Transverse colon (tissue), 4 donors: ENCODE data around the gene N4BP2L2. TPM values are rescaled to one million over a fixed set of nuclear protein-coding genes. Genes with fewer than 3 reads are reported as not detected.

Source experiments
- DNase-seq: peaks from one replicate; pipeline ENCODE4 v3.0.0-alpha.2; 2019
- H3K27ac ChIP-seq, 4 donors: fragments of 200-600 bp; sonication (generic); 2 replicates each; pipeline ENCODE4 v1.5.1; 2016 to 2018; ENCODE audit warnings: inconsistent platforms in 4 of 4
- H3K27me3 ChIP-seq: fragments of 200-600 bp; sonication (generic); 2 replicates; pipeline ENCODE4 v1.5.1; 2017; ENCODE audit warnings: inconsistent platforms
- H3K36me3 ChIP-seq, 4 donors: fragments of 200-600 bp; sonication (generic); 2 replicates each; pipeline ENCODE4 v1.5.1; 2017 to 2019; ENCODE audit warnings: inconsistent platforms in 4 of 4
- H3K4me1 ChIP-seq, 4 donors: fragments of 200-600 bp; sonication (generic); 2 replicates each; pipeline ENCODE4 v1.5.1; 2017 to 2020; ENCODE audit warnings: inconsistent platforms in 4 of 4
- H3K4me3 ChIP-seq, 4 donors: fragments of 200-600 bp; sonication (generic); 1 replicate in 1 of 4; 2 replicates in 3 of 4; pipeline versions ENCODE4 v1.5.1 to v1.6.1; 2017 to 2019; ENCODE audit warnings: inconsistent platforms in 4 of 4
- H3K9me3 ChIP-seq, 2 donors: fragments of 200-600 bp; sonication (generic); 2 replicates each; pipeline ENCODE4 v1.5.1; 2017 to 2019; ENCODE audit warnings: inconsistent platforms in 2 of 2
- CTCF ChIP-seq, 5 experiments: fragments of 200-600 bp in 3 of 5; fragments of 450-650 bp in 2 of 5; sonication (generic) in 3 of 5; IDR thresholded peaks; 1 replicate in 2 of 5; 2 replicates in 3 of 5; pipeline ENCODE4 v1.5.1; 2016 to 2017; ENCODE audit warnings: antibody characterized with exemption in 5 of 5, inconsistent platforms in 3 of 5, mild to moderate bottlenecking in 2 of 5, moderate library complexity in 1 of 5
- EP300 ChIP-seq: sonication (generic); formaldehyde crosslinking; IDR thresholded peaks from one replicate; pipeline ENCODE4 v1.6.1; 2017; ENCODE audit warnings: antibody characterized with exemption, low read depth
- POLR2A ChIP-seq: fragments of 450-650 bp; IDR thresholded peaks from one replicate; pipeline ENCODE4 v1.6.1; 2016; ENCODE audit warnings: antibody characterized with exemption, mild to moderate bottlenecking, moderate library complexity
- POLR2AphosphoS5 ChIP-seq, 3 donors: sonication (generic); formaldehyde crosslinking; IDR thresholded peaks; one replicate each; pipeline ENCODE4 v1.6.1; 2016; ENCODE audit warnings: antibody characterized with exemption in 3 of 3
- WGBS, 2 donors: methylation state at CpG; one replicate each; pipeline ENCODE4 v1.1.5; 2018; ENCODE audit warnings: low coverage in 1 of 2; 5-methylcytosine and 5-hydroxymethylcytosine counted together
- in situ Hi-C, 4 donors: fragments of 200-750 bp; cut with MboI; loops; one replicate each; pipeline versions ENCODE4 v1.15.0 to v1.15.1; 2017; ENCODE audit warnings: low sequenced_read_pairs in 3 of 4, low pct_ligation_motif_present in 1 of 4, low pct_unique_long_range_greater_than_20kb in 1 of 4
- intact Hi-C: fragments of 100-400 bp; cut with DNase I; formaldehyde crosslinking; loops from one replicate; pipeline ENCODE4 v1.15.1; 2023; ENCODE audit warnings: low total_unique reads
- total RNA-seq, 4 donors: library from RNA; depleted of rRNA; stranded (reverse); fragments of >200 nt; gene quantifications; one replicate each; pipeline ENCODE4 v1.1.0, GENCODE V29; 2016

The N4BP2L2 gene
- total RNA-seq, 4 donors from 2014 or later: 64.0 to 231 (median 123) TPM

- no peak overlapping the region for H3K27ac ChIP-seq
- in situ Hi-C loops: no loop called here
- no peak for DNase-seq
- no peak overlapping the region for H3K4me3 ChIP-seq
- 98 to 100% methylated on average over 5 of the region's 5 CpGs for WGBS, 2 donors
- intact Hi-C loops: no loop called here
- TF ChIP-seq POLR2A: no peak
- TF ChIP-seq EP300: no peak
- TF ChIP-seq POLR2AphosphoS5 (IDR thresholded peaks at IDR 0.05): no peak
- TF ChIP-seq CTCF (IDR thresholded peaks at IDR 0.05): no peak
- no peaks in the 10 kb centered on the region for H3K4me1 ChIP-seq
- no peaks in the 10 kb centered on the region for H3K27me3 ChIP-seq
- no peaks in the 10 kb centered on the region for H3K9me3 ChIP-seq
- H3K36me3 ChIP-seq: peaks cover 0 to 14% (median 2%) of the 10 kb centered on the region in 4 donors
Measured at GRCh38 chr13:32503727-32504126, 34.9 kb downstream of the N4BP2L2 start.

- Histone ChIP-seq H3K4me3 (no peak overlapping the region), H3K4me1 (no peaks in the 10 kb centered on the region), H3K27ac (no peak overlapping the region), H3K9me3 (no peaks in the 10 kb centered on the region), H3K27me3 (no peaks in the 10 kb centered on the region), H3K36me3 (peaks cover 0 to 4% (median under 1%) of the 10 kb centered on the region in 4 donors)
- in situ Hi-C loops (no loop called here), intact Hi-C loops (no loop called here)
- 84 to 96% methylated on average over 3 to 6 of the region's 6 CpGs for WGBS, 2 donors
- TF ChIP-seq CTCF (IDR thresholded peaks at IDR 0.05) (no peak), POLR2AphosphoS5 (IDR thresholded peaks at IDR 0.05) (no peak), POLR2A (no peak), EP300 (no peak)
- DNase-seq: no peak
Measured at GRCh38 chr13:32501064-32501463, 37.5 kb downstream of the N4BP2L2 start.

GRCh38 chr13:32499538-32500210, 38.9 kb downstream of the N4BP2L2 start:
- H3K27me3 ChIP-seq: no peaks in the 10 kb centered on the region
- in situ Hi-C loops (no loop called here), intact Hi-C loops (no loop called here)
- no peaks in the 10 kb centered on the region for H3K9me3 ChIP-seq
- no peak overlapping the region for H3K4me3 ChIP-seq
- H3K27ac ChIP-seq: no peak overlapping the region
- no peak for DNase-seq
- H3K4me1 ChIP-seq: no peaks in the 10 kb centered on the region
- no peak for TF ChIP-seq POLR2AphosphoS5 (IDR thresholded peaks at IDR 0.05)
- no peak for TF ChIP-seq CTCF (IDR thresholded peaks at IDR 0.05)
- TF ChIP-seq POLR2A: no peak
- TF ChIP-seq EP300: no peak
- 89 to 100% methylated on average over 2 of the region's 2 CpGs for WGBS, 2 donors
- no peaks in the 10 kb centered on the region for H3K36me3 ChIP-seq

- H3K4me3 ChIP-seq: no peak overlapping the region
- no peak for DNase-seq
- TF ChIP-seq CTCF (IDR thresholded peaks at IDR 0.05): no peak
- no peak for TF ChIP-seq EP300
- no peak for TF ChIP-seq POLR2A
- TF ChIP-seq POLR2AphosphoS5 (IDR thresholded peaks at IDR 0.05): no peak
- intact Hi-C loops: no loop called here
- H3K27ac ChIP-seq: no peak overlapping the region
- H3K27me3 ChIP-seq: no peaks in the 10 kb centered on the region
- no peaks in the 10 kb centered on the region for H3K9me3 ChIP-seq
- H3K36me3 ChIP-seq: no peaks in the 10 kb centered on the region
- in situ Hi-C loops: no loop called here
- 70 to 80% methylated on average over 1 of the region's 1 CpG for WGBS, 2 donors
- no peaks in the 10 kb centered on the region for H3K4me1 ChIP-seq
Measured at GRCh38 chr13:32497589-32497988, 41.0 kb downstream of the N4BP2L2 start.
